Nucleus accumbens (tissue), 56 donors: ENCODE measurements around the gene COL6A2.

Experiments used
- DNase-seq, 56 donors: peaks; one replicate each; lab custom pipeline; 2025; lab: John Stamatoyannopoulos, UW

COL6A2 gene

DNA sequence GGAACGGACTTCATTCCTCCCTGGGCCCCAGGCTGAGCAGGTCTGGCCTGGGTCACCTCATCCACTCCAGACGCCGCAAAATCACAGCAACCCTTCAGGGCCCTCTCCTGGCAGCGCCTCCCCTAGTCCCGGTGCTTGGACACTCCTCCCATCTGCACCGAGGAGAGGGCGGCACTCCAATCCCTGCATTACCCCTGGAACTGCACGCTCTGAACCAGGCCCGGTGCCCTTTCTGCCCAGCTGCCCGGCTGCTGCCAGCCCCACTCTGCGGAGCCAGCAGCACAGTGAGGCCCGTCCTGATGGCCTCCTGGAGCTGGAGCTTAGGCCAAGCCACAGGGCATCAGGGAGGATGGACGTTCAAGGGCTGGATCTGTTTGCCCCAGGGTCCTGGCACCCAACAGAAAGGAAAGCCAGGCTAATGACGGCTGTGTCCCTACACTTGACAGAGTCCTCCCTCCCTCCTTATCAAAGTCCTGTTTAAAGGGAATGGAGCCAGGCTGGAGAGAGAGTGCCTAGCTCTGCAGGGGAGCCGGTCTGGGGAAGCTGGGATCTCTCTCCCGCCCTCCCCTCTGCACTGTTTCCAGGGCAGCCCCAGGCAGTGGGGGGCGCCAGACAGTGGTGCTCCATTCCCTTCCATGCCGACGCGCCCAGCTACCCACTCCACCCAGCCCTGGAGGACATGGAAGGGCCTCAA lies 12.7 kb downstream of the COL6A2 start:
- peak in 2 of 56 donors; percentile 11 to 56 for DNase-seq

DNA sequence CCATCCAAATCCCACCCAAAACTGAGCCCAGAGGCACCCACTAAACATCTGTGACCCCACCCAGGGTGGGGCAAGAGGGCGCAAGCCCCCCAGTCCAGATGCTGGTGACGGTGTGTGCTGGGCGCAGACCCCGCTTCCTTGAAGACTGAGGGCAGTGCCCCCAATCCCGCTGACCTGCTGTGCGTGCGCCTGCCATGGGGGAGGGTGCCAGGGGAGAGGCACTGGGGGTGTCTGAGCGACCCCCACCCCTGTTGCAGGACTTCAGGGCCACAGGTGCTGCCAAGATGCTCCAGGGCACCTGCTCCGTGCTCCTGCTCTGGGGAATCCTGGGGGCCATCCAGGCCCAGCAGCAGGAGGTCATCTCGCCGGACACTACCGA lies 13.3 kb downstream of the COL6A2 start:
- DNase-seq: no peak

DNA sequence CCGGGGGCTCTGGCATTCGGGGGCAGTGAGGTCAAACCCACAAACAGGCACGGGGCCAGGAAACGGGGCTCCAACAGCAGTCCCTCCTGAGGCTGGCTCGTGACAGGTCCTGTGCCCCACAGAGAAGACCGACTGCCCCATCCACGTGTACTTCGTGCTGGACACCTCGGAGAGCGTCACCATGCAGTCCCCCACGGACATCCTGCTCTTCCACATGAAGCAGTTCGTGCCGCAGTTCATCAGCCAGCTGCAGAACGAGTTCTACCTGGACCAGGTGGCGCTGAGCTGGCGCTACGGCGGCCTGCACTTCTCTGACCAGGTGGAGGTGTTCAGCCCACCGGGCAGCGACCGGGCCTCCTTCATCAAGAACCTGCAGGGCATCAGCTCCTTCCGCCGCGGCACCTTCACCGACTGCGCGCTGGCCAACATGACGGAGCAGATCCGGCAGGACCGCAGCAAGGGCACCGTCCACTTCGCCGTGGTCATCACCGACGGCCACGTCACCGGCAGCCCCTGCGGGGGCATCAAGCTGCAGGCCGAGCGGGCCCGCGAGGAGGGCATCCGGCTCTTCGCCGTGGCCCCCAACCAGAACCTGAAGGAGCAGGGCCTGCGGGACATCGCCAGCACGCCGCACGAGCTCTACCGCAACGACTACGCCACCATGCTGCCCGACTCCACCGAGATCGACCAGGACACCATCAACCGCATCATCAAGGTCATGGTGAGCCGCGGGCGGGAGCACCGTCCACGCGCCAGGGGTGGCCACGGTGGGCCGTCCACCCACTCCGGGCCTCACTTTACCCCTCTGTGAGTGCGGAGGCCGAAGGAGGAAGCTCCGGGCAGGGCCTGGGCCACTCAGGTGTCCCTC lies 14.2 kb downstream of the COL6A2 start:
- DNase-seq: no peak

DNA sequence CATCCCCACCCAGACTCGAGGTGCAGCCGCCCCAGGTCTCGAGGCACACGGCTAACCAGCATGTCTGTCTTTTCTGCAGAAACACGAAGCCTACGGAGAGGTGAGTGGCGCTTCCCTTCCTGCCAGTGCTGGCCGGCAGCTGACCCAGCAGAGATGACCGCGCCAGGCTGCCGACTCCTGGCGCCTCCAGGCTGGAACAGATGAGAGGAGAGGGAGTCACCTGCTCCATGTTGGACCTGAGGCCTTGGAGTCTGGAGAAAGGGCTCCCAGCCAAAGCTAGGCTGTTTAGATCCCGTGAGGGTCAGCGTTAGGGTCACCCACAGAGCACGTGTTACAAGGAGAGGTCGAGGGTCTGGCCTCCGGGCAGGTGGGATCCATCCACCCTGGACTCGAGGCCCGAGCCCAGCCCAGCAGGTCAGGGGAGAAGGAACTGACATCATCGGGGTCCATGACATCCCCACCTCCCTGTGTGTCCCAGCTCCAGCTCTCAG lies 14.9 kb downstream of the COL6A2 start:
- no peak for DNase-seq

DNA sequence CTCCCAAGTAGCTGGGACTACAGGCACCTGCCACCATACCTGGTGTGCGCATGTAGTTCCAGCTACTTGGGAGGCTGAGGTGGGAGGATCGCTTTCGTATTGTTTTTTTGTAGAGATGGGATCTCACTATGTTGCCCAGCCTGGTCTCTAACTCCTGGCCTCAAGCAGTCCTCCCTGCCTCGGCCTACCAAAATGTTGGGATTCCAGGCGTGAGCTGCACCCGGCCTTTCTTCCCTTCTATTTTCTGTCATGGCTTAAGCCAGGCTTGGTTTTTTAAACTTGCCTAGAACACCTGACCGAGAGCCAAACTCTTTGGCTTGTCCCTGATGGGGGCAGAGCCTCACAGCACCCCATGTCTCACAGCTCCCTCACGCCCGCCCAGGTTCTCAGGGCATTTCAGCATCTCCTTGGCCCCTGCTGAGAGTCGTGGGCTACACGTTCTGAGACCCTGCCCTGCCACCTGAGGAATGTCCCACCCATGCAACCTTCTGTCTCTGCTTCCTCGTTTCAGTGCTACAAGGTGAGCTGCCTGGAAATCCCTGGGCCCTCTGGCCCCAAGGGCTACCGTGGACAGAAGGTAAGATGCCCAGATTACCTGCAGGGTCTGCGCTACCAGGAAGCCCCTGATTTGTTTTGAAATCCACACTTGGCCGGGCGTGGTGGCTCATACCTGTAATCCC lies 15.7 kb downstream of the COL6A2 start:
- no peak for DNase-seq

DNA sequence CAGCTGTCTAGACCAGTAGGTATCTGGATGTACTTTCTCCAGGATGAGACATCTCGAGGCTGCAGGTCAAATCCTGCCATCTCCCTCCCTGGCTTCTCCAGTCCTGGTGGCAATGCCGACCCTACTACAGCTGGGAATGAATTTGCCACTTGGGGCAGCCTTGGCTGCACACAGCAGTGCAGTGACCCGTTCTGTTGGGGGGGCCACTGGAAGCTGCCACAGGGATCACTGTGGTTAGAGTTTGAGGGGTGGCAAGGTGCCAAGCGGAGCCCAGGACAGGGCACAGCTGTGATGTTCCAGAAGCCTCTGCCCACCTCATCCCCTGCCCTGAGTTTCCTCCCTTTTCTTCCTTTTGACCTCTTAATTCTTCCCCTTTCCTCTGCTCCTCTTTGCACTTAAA lies 17.1 kb downstream of the COL6A2 start:
- no peak for DNase-seq

DNA sequence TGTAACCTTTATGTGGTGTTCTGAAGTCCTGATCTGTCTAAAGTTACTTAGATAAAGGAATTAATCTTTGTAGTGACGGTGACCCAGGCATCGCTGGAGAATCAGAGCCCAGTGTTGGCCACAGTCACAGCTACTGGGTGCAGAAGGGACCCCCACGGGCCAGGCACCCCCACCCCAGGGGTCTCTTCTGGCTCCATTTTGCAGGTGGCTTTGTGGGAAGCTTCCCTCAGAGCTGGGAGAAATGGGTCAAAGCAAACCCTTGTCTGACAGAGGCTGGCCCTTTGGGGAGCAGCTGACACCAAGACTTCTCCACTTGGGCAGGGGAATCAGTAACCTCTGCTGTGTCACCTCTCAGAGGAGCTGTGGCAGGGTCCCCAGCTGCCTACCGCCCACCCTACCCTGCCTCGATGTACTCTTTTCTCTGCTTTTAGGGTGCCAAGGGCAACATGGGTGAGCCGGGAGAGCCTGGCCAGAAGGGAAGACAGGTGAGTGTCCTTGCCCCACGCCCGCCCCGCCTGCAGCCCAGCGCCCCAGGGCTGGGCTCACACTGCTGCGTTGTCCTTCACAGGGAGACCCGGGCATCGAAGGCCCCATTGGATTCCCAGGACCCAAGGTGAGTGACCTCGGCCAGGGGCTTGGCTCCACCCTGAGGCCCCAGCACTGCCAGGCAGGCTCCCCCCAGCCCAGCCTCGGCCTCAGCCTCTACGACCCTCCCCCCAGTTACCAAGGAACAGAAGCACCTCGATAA lies 17.7 kb downstream of the COL6A2 start:
- DNase-seq: no peak

DNA sequence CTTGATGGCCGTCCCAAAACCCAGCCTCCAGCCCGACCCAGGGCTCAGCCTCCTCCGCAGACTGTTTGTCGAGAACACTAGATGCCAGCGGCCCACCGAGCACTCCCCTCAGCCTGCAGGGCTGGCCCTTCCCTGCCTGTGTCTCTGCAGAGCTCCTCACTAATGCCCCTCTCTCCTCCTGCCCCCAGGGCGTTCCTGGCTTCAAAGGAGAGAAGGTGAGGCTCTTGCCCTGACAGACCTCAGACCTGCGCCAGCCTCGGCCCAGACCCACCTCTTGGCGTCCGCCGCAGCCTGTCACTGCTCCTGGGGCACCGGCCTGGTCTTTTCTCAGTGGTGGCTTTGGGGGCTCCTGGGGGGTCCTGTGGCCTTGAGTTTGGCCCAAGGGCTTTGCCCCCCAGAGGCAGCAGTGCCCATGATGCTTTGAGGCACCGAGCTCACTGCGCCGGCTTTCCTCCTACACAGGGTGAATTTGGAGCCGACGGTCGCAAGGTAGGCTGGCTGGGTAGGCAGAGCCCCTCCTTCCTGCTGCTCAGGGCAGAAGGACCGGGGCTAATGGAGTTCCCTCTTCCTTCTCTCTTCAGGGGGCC lies 18.4 kb downstream of the COL6A2 start:
- DNase-seq: no peak

DNA sequence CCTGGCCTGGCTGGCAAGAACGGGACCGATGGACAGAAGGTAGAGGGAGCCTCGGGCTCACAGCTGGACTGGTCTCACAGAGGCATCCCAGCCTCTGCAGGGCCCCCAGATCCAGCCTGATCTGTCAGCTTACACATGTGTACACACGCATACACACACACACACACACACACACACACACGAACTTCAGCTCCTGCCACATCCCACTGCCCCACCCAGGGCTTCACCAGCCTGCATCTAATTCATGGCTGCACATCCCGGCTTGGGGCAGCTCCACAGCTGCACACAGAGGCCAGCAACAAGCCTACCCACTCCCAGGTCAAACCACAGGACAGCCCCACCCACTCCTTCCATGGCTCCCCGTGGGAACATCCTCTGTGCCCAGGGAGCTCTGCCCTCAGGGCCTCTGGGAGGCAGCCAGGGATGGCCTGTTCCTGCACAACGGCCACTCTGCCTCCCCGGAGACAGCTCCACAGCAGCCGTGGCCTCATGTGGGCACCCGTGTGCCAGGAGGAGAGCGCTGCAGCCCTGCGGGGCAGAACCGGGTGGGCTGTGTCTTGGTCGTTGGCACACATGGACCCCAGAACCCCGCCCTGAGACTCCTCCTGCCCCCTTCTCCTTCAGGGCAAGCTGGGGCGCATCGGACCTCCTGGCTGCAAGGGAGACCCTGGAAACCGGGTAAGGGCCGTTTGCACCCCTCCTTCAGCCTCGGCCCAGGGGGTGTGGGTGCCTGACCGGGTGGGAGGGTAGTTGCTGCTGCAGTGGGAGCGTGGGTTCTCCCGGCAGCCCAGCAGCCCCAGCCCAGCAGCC lies 19.1 kb downstream of the COL6A2 start:
- DNase-seq: no peak

DNA sequence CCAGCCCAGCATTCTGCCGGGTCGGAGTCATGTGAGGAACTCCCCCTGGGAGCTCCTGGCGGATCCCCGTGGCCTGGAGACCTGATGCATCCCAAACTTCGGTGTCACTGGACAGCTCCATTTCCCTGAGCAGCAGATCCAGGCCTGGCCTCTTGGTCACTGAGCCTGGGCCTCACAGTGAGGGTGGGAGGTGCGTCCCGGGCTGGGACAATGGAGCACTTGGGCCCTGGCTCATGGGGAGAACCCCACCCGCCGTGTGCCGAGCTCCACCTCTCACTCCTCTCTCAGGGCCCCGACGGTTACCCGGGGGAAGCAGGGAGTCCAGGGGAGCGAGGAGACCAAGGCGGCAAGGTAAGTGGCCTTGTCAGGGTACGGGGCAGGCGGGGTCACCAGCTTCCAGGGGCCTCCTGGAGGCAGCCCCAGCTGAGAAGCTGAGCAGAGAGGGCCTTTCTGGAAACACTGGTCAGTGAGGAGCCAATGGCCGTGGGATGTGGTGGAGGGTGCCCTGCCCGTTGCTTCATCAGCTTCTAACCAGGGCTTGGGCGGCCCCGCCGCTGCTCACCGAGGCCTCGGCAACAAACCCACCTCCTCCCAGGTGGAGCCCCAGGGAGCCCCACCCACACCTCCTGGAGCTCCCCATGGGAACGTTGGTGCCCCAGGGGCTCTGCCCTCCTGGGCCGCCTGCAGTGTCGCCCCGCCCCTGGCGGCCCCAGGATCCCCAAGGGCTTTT lies 19.8 kb downstream of the COL6A2 start:
- DNase-seq: no peak

DNA sequence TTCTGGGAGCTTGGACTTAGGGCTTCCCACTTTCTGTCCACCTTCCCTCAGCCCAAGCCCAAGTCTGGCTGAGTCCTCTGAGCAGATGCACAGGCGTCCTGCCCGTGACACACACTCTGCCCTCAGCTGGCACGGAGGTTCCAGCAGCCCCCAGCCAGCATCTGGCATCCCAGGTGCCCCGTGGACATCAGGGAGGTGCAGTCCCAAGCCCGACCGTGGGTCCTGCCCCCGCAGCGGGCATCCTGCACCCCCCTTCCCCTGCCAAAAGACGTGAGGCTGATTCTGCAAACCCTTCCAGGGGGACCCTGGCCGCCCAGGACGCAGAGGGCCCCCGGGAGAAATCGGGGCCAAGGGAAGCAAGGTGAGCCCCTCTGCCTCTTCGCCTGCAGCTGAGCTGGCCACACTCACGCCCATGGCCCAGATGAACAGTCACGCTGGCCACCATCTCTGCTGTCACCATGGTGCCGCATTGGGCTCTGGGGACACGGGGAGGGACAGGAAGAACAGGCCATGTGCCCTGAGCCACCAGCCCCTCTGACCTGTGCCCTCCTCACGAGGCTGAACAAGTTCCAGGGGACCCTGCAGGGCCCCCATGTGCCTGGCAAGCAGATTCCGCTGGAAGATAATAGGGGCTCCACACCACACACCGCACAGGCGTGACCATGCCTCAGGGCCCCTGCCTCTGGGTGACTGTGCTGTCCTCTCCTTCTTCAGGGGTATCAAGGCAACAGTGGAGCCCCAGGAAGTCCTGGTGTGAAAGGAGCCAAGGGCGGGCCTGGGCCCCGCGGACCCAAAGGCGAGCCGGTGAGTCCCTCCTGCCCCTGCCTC lies 20.6 kb downstream of the COL6A2 start:
- no peak for DNase-seq

DNA sequence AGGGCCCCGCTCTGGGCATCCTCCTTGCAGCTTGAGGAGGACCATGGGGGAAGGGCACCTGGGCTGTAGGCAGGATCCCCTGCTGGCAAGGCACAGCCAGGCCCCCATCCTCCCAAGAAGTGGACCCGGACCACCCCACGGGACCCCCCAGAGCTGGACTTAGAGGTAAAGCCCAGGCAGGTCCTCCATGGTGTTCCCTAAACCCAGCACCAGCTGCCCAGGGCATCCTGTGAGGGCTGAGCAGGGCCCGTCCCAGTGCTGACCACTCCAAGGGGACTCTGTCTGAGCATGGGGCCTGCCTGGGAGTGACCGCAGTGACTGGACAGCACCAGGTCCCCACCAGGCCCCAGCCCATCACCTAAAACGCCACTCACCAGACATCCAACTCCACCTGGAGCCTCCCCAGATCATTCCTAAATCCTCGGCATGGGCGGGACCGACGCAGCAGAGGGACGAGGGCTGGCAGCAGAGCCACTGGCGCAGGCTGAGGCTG lies 21.3 kb downstream of the COL6A2 start:
- no peak for DNase-seq

DNA sequence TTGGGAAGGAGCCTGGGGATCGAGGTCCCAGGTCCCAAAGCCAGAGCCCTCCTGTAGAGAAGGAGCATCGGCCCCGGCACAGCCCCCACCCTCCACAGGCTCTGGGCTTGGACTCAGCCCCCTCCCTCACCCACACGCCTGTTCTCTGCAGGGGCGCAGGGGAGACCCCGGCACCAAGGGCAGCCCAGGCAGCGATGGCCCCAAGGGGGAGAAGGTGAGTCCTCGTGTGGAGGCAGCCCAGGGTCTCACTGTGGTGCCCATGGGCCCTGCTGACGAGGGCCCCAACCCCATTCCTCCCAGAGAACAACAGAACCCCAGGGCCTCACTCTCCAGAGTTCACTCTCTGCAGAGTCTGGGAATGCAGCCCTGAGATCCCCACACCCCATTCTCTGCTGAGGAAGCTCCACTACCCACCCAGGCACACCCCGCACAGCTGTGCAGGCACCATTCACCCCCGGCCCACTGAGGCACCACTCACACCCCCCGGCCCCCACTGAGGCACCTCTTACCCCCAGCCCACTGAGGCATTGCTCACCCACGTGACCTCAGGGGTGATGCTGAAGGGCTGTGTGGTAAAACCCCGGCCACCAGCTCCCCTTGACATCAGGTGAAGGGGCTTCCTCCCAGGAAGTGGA lies 21.8 kb downstream of the COL6A2 start:
- DNase-seq: no peak

DNA sequence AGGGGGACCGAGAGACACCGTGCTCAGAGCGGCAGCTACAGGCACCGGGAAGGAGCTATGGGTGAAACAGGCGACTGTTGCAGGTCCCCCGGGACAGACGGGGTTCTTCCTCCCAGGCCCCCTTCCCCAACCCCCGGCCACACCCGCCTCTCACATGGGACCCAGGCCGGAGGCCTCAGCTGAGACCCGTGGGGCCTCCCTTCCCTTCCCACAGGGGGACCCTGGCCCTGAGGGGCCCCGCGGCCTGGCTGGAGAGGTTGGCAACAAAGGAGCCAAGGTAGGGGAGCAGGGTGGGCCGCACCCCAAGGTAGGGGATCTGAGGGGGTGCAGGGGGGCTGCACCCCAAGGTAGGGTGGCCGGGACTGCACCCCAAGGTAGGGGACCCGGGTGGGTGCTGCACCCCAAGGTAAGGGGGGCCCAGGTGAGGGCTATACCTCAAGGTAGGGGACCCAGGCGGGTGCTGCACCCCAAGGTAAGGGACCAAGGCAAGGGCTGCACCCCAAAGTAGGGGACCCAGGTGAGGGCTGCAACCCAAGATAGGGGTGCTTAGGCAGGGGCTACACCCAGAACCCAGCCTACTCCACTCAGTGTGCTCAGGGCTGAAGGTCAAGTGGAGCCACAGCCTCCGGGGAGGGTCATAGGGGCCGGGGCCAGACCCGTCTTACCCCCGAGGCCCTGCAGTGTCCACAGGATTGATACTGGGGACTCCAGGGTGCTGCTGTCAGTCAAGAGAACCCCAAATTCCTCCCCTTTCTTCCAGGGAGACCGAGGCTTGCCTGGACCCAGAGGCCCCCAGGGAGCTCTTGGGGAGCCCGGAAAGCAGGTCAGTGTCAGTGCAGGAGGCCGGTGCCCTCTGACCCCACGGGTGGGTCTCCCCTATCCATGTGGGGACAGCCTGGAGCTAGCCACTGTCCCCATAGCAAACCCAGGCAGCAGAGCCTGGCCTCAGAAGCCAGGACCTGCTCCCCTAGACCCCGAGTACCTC lies 22.7 kb downstream of the COL6A2 start:
- no peak for DNase-seq

DNA sequence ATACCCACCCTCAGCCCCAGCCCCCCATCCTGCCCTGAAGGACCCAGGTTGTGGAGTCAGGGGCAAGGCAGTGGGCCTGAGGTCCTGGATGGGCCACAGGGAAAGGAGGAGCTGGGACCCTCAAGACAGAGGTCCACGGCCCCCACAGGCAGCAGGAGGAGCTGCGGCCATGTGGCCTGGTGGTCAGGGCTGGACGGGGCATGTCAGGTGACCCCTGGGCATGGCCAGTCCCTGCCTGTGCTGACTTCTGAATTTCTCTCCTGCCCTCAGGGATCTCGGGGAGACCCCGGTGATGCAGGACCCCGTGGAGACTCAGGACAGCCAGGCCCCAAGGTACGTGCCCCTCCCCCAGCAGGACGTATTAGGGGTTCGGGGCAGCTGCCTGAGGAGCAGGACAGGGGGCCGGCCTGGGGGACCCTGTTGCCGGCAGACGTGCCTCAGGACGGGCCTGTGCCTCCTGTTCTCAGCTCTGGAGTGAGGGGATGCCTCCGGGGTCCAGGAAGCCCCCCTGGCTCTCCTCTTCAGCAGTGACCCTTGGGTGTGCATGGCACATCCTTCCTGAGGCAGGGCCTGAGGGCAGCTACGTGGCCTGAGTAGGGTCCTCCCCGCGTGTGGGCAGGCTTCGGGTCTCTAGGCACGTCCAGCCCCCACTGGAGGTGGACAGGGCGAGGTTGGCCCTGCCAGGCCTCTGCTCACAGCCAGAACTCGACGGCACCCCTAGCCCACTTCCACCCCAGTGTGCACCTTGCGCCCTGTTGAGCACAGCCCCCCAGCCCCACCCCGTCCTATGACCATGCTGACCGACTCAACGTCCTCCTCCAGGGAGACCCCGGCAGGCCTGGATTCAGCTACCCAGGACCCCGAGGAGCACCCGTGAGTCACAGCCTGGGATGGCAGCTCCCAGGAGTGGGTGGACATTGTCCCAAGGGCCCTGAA lies 23.6 kb downstream of the COL6A2 start:
- DNase-seq: no peak
